HepG2 (cell line): Measurements from ENCODE around the gene MIX23. TPM values are rescaled to one million over a fixed set of nuclear protein-coding genes. Genes with fewer than 3 reads are reported as not detected.

Experiments used
- CC2D1A ChIP-seq: sonication (generic); formaldehyde crosslinking; IDR thresholded peaks from 2 replicates; pipeline ENCODE4 v1.8.1; 2023; ENCODE audit warnings: mild to moderate bottlenecking, missing genetic modification reagents
- JUND ChIP-seq: sonication (generic); formaldehyde crosslinking; IDR thresholded peaks from 2 replicates; pipeline ENCODE4 v1.8.0; 2022; ENCODE audit warnings: mild to moderate bottlenecking, missing genetic modification reagents
- KDM3A ChIP-seq: IDR thresholded peaks from 2 replicates; pipeline ENCODE4 v1.6.1; 2018; ENCODE audit warnings: low read depth, missing compliant biosample characterization
- LRRFIP1 ChIP-seq: sonication (generic); formaldehyde crosslinking; conservative IDR thresholded peaks from 2 replicates; pipeline ENCODE4 v1.4.0; 2020; ENCODE audit warnings: missing genetic modification reagents
- NCOA1 ChIP-seq: sonication (generic); formaldehyde crosslinking; IDR thresholded peaks from 2 replicates; pipeline ENCODE4 v1.9.0; 2021; ENCODE audit warnings: missing genetic modification reagents
- NFE2L1 ChIP-seq: sonication (generic); formaldehyde crosslinking; IDR thresholded peaks from 2 replicates; pipeline ENCODE4 v1.4.0; 2020; ENCODE audit warnings: missing genetic modification reagents, mild to moderate bottlenecking, borderline replicate concordance
- NFIC ChIP-seq: IDR thresholded peaks from 2 replicates; pipeline ENCODE4 v1.6.1; 2012; ENCODE audit warnings: mild to moderate bottlenecking, low read length, inconsistent platforms
- NKX3-1 ChIP-seq: sonication (generic); formaldehyde crosslinking; IDR thresholded peaks from 2 replicates; pipeline ENCODE4 v1.5.0; 2020; ENCODE audit warnings: missing genetic modification reagents
- POLR2AphosphoS2 ChIP-seq: IDR thresholded peaks from 2 replicates; pipeline ENCODE4 v1.6.1; 2011; ENCODE audit warnings: low read depth, low read length, improper control_type of control experiment
- RAD51 ChIP-seq: fragments of 450-650 bp; IDR thresholded peaks from 2 replicates; pipeline ENCODE4 v1.6.1; 2016; ENCODE audit warnings: borderline replicate concordance
- ZBTB4 ChIP-seq: sonication (generic); formaldehyde crosslinking; IDR thresholded peaks from 2 replicates; pipeline ENCODE4 v1.4.0; 2020; ENCODE audit warnings: missing genetic modification reagents, mild to moderate bottlenecking, borderline replicate concordance
- ZFP41 ChIP-seq: sonication (generic); formaldehyde crosslinking; IDR thresholded peaks from 2 replicates; pipeline ENCODE4 v1.4.0; 2020; ENCODE audit warnings: mild to moderate bottlenecking, missing genetic modification reagents, borderline replicate concordance
- ZFX ChIP-seq: sonication (generic); formaldehyde crosslinking; IDR thresholded peaks from 2 replicates; pipeline ENCODE4 v1.4.0; 2020; ENCODE audit warnings: mild to moderate bottlenecking, low read depth, missing genetic modification reagents, moderate library complexity
- ZNF124 ChIP-seq: sonication (generic); formaldehyde crosslinking; IDR thresholded peaks from 2 replicates; pipeline ENCODE4 v1.4.0; 2020; ENCODE audit warnings: missing genetic modification reagents
- ZNF253 ChIP-seq: sonication (generic); formaldehyde crosslinking; IDR thresholded peaks from 2 replicates; pipeline ENCODE4 v1.8.0; 2022; ENCODE audit warnings: mild to moderate bottlenecking, missing genetic modification reagents, borderline replicate concordance
- ZNF264 ChIP-seq: sonication (generic); formaldehyde crosslinking; IDR thresholded peaks from 2 replicates; pipeline ENCODE4 v1.4.0; 2020; ENCODE audit warnings: missing genetic modification reagents
- ZNF350 ChIP-seq: sonication (generic); formaldehyde crosslinking; IDR thresholded peaks from 2 replicates; pipeline ENCODE4 v1.4.0; 2020; ENCODE audit warnings: mild to moderate bottlenecking, low read depth, missing genetic modification reagents, borderline replicate concordance
- ZNF414 ChIP-seq: sonication (generic); formaldehyde crosslinking; IDR thresholded peaks from 2 replicates; pipeline ENCODE4 v1.5.0; 2020; ENCODE audit warnings: missing genetic modification reagents
- ZNF550 ChIP-seq: sonication (generic); formaldehyde crosslinking; IDR thresholded peaks from 2 replicates; pipeline ENCODE4 v1.4.0; 2020; ENCODE audit warnings: mild to moderate bottlenecking, missing genetic modification reagents, borderline replicate concordance
- ZNF724P ChIP-seq: sonication (generic); formaldehyde crosslinking; IDR thresholded peaks from 2 replicates; pipeline ENCODE4 v1.8.0; 2022; ENCODE audit warnings: missing genetic modification reagents, borderline replicate concordance
- polyA plus RNA-seq, 8 experiments: library from polyadenylated mRNA; depleted of rRNA in 3 of 8; stranded (reverse) in 7 of 8; unstranded in 1 of 8; fragments of >200 nt; fragmentation: Illumina TruSeq in 4 of 8; extraction: Trizol in 4 of 8; gene quantifications; 2 replicates each; pipeline versions ENCODE4 v1.2.1 to v1.2.3, GENCODE V29; 2011 to 2016; ENCODE audit warnings: low read depth in 4 of 8, missing spikeins in 1 of 8, mixed read lengths in 1 of 8; ENCODE audit not compliant: insufficient read depth in 1 of 8
- total RNA-seq, 5 experiments: library from RNA; depleted of rRNA; stranded (reverse); fragments of >200 nt; fragmentation: Illumina TruSeq; extraction: Trizol; gene quantifications; 2 replicates each; pipeline ENCODE4 v1.2.3, GENCODE V29; 2016; ENCODE audit warnings: low read depth in 1 of 5
- TF ChIP-seq, protein P1 (sequence below): sonication (generic); formaldehyde crosslinking; IDR thresholded peaks from 2 replicates; pipeline ENCODE4 v1.8.1; 2023; ENCODE audit warnings: mild to moderate bottlenecking, missing genetic modification reagents

The MIX23 gene
- total and polyA plus RNA-seq, 2 of the 13 experiments (the other 11 are each of a cell fraction or from before 2014, with no cell fraction given) = 20.0 to 152 TPM

DNA sequence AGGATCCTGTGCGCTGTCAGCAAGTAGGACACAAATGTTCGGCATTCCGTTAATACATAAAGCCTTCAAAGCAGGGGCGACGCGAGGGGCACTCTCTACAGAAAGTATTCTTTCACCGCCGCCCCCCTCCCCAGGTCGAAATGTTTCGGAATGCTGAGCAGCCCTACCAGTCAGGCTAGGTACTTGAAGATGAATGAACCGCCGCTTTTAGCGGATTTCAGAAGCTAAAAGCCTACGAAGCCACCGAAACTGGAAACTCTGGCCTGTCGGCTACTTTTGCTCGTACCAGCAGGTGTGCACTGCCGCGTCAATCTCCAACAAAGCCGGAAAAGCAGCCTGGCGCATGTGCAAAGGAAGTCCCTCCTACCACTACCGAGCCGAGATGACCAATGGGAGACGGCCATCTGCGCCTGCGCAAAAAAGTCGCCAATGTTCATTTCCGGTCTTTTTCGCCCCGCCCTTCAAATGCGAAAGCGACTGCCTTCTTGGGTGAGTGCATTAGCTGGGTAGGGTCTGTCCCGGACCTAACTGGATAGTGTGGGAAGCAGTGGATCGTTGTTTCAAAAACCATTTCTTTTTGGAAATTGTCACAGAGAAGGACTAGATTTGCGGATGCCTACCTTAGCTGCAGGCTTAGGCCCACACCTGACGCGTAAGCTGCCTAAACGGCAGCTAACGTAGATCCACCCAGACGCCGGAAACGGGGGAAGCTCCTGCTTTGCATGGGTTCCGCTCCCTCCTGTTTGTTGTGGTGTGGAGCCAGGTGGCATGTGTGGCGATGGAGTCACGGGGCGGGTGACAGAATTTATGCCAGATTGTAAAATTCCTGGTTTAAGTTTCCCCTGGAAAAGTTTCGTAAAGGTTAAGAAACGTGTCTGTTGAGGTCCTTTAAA, 33.0 kb upstream of the MIX23 start, which contains the start of gene WDR5B (continued):
- TF ChIP-seq ZNF414 = no peak
- TF ChIP-seq POLR2AphosphoS2 = 0 out of 2 replicates have a peak, but pooled peaks have one; percentile 39
- peak; percentile 95 for TF ChIP-seq ZFX
- TF ChIP-seq NFIC = peak; percentile 35; the same call in 1 of the 2 replicates
- no peak for TF ChIP-seq NCOA1 (CRISPR knock-in tag)
- no peak for TF ChIP-seq RAD51
- TF ChIP-seq ZNF550 (CRISPR knock-in tag) = no peak
- peak; percentile 63; the same call in 1 of the 2 replicates for TF ChIP-seq ZBTB4 (CRISPR knock-in tag)
- TF ChIP-seq NKX3-1 = 0 out of 2 replicates have a peak, but pooled peaks have one; percentile 80
- TF ChIP-seq NFE2L1 (CRISPR knock-in tag) = no peak
- TF ChIP-seq ZNF724P (CRISPR knock-in tag) = no peak
- TF ChIP-seq CC2D1A = no peak
- TF ChIP-seq, protein P1, sequence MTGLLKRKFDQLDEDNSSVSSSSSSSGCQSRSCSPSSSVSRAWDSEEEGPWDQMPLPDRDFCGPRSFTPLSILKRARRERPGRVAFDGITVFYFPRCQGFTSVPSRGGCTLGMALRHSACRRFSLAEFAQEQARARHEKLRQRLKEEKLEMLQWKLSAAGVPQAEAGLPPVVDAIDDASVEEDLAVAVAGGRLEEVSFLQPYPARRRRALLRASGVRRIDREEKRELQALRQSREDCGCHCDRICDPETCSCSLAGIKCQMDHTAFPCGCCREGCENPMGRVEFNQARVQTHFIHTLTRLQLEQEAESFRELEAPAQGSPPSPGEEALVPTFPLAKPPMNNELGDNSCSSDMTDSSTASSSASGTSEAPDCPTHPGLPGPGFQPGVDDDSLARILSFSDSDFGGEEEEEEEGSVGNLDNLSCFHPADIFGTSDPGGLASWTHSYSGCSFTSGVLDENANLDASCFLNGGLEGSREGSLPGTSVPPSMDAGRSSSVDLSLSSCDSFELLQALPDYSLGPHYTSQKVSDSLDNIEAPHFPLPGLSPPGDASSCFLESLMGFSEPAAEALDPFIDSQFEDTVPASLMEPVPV (CRISPR knock-in tag) = peak; percentile 63
- no peak for TF ChIP-seq ZNF253
- no peak for TF ChIP-seq ZFP41 (CRISPR knock-in tag)
- no peak for TF ChIP-seq LRRFIP1
- 0 out of 2 replicates have a peak, but pooled peaks have one; percentile 36 for TF ChIP-seq KDM3A (CRISPR knock-in tag)
- TF ChIP-seq ZNF350 (CRISPR knock-in tag) = peak; percentile 91
- 0 out of 2 replicates have a peak, but pooled peaks have one; percentile 87 for TF ChIP-seq ZNF124
- peak; percentile 53; the same call in 1 of the 2 replicates for TF ChIP-seq ZNF264 (CRISPR knock-in tag)
- no peak for TF ChIP-seq JUND (CRISPR knock-in tag)
